NCI-H1417 treated with DMSO at 0.1 percent for 48 hours (cell line): ENCODE data around the gene LCTL.
"Not testable (repeated sequence)": the region's sequence is repeated elsewhere in the genome, so short reads cannot be mapped to it uniquely, and the experiment has no call there.

Experiments used
- DNase-seq: peaks from one replicate; lab custom pipeline; 2025; lab: John Stamatoyannopoulos, UW

The LCTL gene

DNA sequence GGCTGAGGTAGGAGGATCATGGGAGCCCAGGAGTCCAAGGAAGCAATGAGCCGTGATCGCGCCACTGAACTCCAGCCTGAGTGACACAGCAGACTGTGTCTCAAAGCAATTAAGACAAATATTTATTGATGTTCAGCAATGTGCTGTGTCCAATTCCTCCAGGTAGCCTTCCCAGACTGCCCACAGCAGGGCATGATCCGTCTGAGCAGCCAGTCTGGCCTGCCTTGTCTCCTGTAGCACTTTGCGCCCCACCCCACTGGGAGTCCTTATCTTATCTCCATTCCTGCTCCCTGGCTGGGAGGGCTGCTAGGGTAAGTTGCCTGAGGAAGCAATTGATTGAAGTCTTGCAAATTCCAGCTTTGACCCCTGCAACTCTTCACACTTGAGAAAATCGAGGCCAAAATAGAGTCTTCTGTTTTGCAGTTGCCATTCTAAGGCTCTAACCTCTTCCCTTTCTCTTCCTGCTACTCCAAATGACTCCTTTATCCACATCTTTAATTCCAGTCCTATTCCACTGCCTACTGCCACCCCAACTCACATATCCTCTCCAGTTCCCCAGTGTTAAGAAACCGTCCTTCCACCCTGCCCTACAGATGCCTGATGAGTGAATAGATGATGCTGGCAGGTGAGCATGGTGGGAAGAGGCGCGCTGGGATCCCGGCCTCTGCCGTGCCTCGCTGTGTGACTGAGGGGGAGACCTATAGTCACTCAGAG, 26.9 kb upstream of the LCTL start:
- DNase-seq, result no peak

- DNase-seq, result no peak
These were observed 25.6 kb upstream of the LCTL start for GRCh38 chr15:66591322-66591862.

GRCh38 chr15:66590435-66590834, 24.6 kb upstream of the LCTL start:
- DNase-seq, result no peak

- DNase-seq, result not testable (repeated sequence)
These were observed 23.6 kb upstream of the LCTL start for GRCh38 chr15:66589429-66589828.

DNA sequence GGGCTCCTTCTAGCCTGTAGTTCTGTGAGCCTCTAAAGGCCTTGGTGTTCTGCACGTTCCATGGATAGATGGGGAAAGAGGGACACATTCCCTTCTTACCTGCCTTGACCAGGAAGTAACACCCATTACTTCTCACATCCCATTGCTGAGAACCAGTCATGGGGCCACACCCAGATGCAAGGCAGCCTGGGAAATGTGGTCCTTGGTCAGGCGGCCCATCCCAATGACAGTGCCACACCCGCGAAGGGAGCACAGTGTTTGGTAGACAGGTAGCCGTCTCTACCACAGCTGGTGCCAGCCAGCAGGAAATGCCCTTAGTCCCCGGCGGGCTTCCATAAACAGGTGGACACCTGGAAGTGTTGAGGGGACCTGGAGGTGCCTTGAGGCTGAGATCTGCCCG, 23.2 kb upstream of the LCTL start:
- no peak for DNase-seq

DNA sequence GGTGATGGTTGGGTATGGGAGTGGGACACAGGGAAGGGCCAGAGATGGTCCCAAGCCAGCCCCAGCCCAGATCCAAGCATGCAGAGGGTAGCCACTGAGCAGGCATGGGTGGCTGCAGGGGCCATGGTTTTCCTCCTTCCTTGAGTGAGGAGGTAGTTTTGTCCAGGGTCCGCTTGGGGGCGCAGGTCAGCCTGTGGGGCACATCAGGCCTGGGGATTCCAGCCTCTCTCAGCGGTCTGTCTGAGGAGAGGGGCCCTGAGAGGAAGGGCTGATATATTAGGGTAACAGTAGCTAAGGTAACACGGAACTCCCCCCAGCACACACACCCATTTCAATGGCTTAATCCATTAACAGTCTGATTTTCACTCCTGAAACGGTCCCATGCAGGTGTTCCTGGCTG, 22.7 kb upstream of the LCTL start:
- DNase-seq, result no peak

DNA sequence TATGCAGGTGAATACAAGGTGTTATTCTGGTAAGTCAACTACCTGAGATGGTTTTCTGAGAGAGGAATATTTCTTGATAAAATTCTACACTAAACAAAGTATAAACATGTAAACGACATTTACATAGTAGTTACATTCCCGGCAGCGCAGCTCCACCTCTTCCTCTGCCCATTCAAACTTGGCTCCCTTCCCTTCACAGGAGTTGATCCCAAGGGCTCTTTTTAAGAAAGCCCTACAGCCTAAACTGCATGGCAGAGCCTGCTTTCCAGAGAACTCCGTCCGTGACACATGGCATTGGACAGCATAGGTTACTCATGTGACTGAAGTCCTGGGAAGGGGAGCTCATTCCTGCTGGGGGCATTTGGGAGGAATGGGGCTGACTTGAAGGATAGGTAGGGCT, 22.0 kb upstream of the LCTL start:
- DNase-seq, result no peak

DNA sequence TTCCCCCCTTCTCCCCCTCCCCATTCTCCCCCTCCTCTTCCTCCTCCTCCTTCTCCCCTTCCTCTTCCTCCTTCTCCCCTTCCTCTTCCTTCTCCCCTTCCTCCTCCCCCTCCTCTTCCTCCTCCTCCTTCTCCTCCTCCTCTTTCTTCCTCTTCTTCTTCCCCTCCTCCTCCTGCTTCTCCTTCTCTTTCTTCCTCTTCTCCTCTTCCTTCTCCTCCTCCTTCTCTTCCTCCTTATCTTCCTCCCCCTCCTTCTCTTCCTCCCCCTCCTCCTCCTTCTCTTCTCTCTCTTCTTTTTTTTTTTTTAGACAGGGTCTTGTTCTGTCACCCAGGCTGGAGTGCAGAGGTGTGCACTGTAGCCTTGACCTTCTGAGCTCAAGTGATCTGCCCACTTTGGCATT, 21.2 kb upstream of the LCTL start:
- no peak for DNase-seq

DNA sequence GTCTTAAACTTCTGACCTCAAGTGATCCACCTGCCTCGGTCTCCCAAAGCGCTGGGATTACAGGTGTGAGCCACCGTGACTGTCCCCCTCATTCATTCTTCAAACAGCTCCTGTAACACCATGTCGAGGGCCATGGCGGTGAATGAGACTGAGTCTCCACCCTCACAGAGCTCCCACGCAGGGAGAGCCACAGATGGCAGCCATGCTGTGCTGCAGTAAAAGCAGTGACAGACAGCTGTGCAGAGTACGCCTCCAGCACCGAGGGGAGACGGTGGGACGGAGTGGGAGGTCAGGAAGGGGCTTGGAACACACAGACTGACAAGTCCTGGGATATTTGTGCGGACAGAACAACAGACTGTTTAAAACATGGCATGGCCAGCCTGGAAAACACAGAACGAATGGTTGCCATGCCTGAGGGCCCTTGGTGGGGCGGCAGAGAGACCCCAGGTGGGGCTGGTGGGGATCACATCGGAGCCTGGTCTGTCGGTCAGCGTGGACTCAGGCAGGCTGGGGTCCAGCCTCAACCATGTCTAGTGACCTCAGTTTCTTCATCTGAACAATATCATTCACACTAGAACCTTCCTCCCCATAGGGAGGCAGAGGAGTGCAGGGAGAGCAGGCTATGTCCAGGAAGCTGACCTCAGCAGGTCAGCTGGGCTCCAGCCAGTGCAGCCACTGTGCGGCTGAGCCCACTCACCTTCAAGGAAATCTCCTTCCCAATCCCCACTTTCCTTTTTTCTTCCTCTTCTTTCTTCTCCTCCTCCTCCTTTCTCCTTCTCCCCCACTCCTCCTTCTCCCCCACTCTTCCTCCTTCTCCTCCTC, 20.6 kb upstream of the LCTL start:
- DNase-seq, result no peak

GRCh38 chr15:66581972-66582537, 16.3 kb upstream of the LCTL start:
- no peak for DNase-seq

- no peak for DNase-seq
These were observed 14.8 kb upstream of the LCTL start for GRCh38 chr15:66580643-66581042.

DNA sequence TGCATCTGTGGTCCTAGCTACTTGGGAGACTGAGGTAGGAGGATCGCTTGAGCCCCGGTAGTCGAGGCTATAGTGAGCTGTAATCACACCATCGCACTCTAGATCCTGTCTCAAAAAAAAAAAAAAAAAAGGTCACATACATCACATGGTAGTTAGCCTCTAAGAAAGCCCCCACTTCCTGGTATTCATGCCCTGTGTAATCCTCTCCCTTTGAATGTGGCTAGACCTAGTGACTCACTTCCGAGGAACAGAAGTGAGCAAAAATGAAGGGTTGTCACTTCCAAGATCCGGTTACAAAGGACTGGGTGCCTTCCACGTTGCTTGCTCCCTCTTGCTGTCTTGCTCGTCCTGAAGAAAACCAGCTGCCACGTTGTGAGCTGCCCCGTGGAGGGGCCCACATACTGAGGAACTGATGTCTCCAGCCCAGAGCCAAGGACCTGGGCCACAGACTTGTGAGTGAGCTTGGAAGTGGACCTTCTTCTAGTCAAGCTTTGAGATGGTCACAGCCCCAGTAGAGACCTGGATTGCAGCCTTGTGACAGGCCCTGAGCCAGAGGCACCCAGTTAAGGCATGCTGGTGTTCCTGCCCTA, 12.6 kb upstream of the LCTL start:
- DNase-seq, result no peak

- no peak for DNase-seq
These were observed 8.8 kb upstream of the LCTL start for GRCh38 chr15:66574596-66574950.

- DNase-seq, result no peak
These were observed 8.2 kb upstream of the LCTL start for GRCh38 chr15:66573719-66574595.

DNA sequence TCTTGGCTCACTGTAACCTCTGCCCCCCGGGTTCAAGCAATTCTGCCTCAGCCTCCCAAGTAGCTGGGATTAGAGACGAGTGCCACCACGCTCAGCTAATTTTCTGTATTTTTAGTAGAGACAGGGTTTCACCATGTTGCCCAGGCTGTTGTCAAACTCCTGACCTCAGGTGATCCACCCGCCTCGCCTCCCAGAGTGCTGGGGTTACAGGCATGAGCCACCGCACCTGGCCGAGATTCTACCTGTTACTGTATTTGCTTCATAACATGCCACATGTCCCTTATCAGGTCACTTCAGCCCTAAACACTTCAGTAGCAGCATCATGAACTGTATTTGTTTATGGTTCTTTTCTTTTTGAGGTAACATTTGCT, 7.5 kb upstream of the LCTL start:
- DNase-seq, result no peak

- no peak for DNase-seq
These were observed 6.3 kb upstream of the LCTL start for GRCh38 chr15:66572146-66572545.

DNA sequence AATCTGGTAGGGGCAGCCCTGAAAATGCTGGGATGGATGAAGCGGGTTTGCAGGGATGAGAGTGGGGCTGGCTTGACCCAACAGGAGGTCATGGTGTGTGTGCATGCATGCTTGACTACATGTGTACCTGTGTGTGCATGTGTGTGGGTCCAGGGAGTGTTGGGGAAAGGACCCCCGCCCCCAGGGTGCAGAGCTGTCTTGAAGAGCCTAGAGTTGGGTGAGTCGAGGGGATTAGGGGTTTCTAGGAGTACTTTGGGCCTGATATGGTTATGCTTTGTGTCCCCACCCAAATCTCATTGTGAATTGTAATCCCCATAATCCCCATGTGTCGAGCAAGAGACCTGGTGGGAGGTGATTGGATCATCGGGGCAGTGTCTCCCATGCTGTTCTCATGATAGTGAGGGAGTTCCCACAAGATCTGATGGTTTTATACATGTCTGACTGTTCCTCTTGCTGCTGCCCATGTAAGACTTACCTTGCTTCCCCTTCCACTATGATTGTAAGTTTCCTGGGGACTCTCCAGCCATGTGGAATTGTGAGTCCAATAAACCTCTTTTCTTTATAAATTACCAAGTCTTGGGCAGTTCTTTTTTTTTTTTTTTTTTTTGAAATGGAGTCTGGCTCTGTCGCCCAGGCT, 5.2 kb upstream of the LCTL start:
- DNase-seq, result no peak

DNA sequence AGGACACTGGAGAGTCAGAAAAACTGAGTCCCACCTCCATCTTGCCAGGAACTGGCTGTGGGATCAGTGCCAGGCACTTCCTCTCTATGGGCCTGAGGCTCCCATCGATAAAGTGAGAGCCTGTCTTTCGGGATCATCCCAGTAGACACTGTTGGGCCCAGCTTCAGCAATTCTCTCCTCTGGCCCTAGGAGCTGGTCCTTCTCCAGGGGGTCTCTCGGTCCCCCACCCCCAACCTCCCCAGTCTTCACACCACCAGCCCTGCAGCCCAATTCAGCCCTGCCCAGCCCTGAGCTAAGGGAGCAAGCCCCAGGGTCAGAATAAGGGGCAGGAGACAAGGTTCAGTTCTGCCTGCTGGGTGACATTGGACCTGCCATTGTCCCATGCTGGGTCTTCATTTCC, 4.5 kb upstream of the LCTL start:
- no peak for DNase-seq

DNA sequence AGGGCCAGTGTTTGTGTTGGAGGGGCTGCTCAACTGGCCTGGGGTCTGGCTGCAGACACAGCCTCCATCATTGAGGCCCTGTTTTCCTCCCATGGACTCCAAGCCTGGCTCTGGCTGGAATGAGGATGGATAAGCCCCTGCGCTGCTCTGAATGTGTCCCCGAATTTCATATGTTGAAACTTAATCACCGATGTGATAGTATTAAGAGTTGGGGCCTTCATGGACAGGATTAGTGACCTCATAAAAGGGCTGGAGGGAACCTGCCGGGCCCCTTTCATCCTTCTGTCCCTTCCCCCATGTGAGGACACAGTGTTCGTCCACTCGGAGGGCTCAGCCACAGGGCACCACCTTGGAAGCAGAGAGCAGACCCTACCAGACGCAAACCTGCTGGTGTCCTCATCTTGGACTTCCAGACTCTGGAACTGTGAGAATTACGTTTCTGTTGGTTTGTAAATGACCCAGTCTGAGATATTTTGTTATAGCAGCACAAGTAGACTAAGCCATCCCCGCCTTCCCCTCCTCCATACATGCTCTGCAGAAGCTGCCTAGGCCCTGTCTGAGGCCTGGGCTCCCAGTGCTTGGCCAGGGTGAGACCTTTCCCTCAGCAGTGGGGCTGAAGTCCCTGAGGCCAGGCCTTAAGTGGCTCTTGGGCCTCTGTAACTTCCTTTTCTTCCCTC, 3.8 kb upstream of the LCTL start:
- no peak for DNase-seq

GRCh38 chr15:66567897-66568296, 2.1 kb upstream of the LCTL start:
- DNase-seq, result no peak
